PFSK-1 (cell line): ENCODE data around the gene PODN.

Experiments used
- FOXP2 ChIP-seq: optimal IDR thresholded peaks from 2 replicates; pipeline ENCODE3; 2011; ENCODE audit warnings: borderline replicate concordance, control low read depth, inconsistent platforms; ENCODE audit not compliant: insufficient read depth; ENCODE audit errors: extremely low read length, extremely low read depth
- POLR2AphosphoS5 ChIP-seq: IDR thresholded peaks from 2 replicates; pipeline ENCODE4 v1.6.1; 2012; ENCODE audit warnings: low read depth, mild to moderate bottlenecking, control low read depth, low read length, moderate library complexity
- REST ChIP-seq, 2 experiments: IDR thresholded peaks; 2 replicates each; pipeline versions ENCODE4 v1.6.1 to v1.8.0; 2011 to 2012; ENCODE audit warnings: low read depth in 2 of 2, low read length in 2 of 2, control low read depth in 1 of 2, inconsistent platforms in 1 of 2, mild to moderate bottlenecking in 1 of 2, moderate library complexity in 1 of 2; ENCODE audit not compliant: insufficient read depth in 1 of 2
- TAF1 ChIP-seq: IDR thresholded peaks from 2 replicates; pipeline ENCODE4 v1.6.1; 2012; ENCODE audit warnings: low read length, control low read depth, borderline replicate concordance; ENCODE audit not compliant: insufficient read depth

GRCh38 chr1:53057127-53057526 lies 4.9 kb upstream of the PODN start:
- no peak for TF ChIP-seq POLR2AphosphoS5
- TF ChIP-seq FOXP2 = no peak
- no peak for TF ChIP-seq TAF1
- TF ChIP-seq REST (IDR thresholded peaks at IDR 0.05; ENCODE audit: insufficient read depth in 1 of 2, low read depth in 2 of 2, low read length in 2 of 2) = no peak
